Stomach smooth muscle (tissue), 2 donors: ENCODE measurements around the gene SMIM21.

Source experiments
- H3K27ac ChIP-seq: one replicate; pipeline ENCODE4 v1.7.0; 2013; ENCODE audit warnings: mild to moderate bottlenecking, low read length, inconsistent platforms
- H3K27me3 ChIP-seq, 2 donors: one replicate each; pipeline ENCODE4 v1.7.0; 2013; ENCODE audit warnings: low read length in 2 of 2; ENCODE audit not compliant: insufficient read depth in 2 of 2, control insufficient read depth in 1 of 2
- H3K36me3 ChIP-seq, 2 donors: one replicate each; pipeline ENCODE4 v1.7.0; 2013; ENCODE audit warnings: low read length in 2 of 2; ENCODE audit not compliant: control insufficient read depth in 2 of 2, insufficient read depth in 2 of 2
- H3K4me1 ChIP-seq: one replicate; pipeline ENCODE4 v1.7.0; 2013; ENCODE audit warnings: low read length; ENCODE audit not compliant: control insufficient read depth, insufficient read depth
- H3K4me3 ChIP-seq, 2 donors: one replicate each; pipeline ENCODE4 v1.7.0; 2013; ENCODE audit warnings: low read length in 2 of 2
- H3K9ac ChIP-seq, 2 donors: one replicate each; pipeline ENCODE4 v1.7.0; 2013; ENCODE audit warnings: low read length in 2 of 2, mild to moderate bottlenecking in 1 of 2
- H3K9me3 ChIP-seq, 2 donors: one replicate each; pipeline ENCODE4 v1.7.0; 2013; ENCODE audit warnings: low read length in 2 of 2; ENCODE audit not compliant: control insufficient read depth in 2 of 2
- donor health status: healthy.
- donor health status: Pancreatic carcinoma.

Gene SMIM21

DNA sequence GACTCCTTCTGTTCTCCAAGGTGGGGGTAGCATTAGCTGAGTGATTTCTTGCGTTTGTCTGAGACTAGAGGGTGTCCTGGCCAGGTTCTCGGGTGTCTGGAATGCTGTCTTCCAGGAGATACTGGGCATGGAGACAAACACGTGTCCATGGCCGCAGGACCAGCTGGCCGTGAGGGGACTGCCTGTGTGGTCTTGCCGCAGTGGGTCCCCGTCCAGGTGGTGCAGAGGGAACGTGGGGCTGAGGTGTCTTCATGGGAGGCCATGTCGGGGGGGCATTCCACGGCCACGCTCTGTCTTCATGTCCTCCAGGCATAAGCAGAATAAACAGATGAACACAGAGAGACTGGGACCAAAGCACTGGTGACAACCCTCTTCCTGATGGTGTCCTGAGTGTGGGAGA, 66.6 kb downstream of the SMIM21 start:
- Histone ChIP-seq H3K4me1 (no peaks in the 10 kb centered on the region), H3K27ac (no peak overlapping the region), H3K27me3 (peaks cover 4 to 8% of the 10 kb centered on the region in 2 donors), H3K9me3 (no peaks in the 10 kb centered on the region), H3K4me3 (no peak overlapping the region), H3K9ac (no peak overlapping the region), H3K36me3 (no peaks in the 10 kb centered on the region)

DNA sequence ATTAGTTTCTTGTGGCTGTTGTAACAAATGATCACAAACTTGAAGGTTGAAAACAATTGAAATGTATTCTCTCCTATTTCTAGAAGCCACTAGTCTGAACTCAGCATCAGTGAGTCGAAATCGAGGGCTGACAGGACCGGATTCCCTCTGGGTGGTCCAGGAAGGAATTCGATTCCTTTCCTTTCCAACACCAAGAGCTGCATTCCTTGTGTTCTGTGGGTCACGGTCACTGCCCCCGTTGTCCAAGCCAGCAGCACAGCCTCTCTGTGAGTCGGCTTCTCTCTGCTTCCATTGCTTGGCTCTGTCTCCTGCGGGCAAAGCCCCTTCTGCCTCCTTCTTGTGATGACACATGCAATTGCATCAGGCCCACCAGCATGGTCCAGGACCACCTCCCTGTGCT, 67.3 kb downstream of the SMIM21 start:
- Histone ChIP-seq H3K9me3 (no peaks in the 10 kb centered on the region), H3K9ac (no peak overlapping the region), H3K27me3 (peaks cover 4 to 5% of the 10 kb centered on the region in 2 donors), H3K27ac (no peak overlapping the region), H3K4me3 (no peak overlapping the region), H3K4me1 (no peaks in the 10 kb centered on the region), H3K36me3 (no peaks in the 10 kb centered on the region)
